ENCODE measurements around the gene RAI1.

DNA sequence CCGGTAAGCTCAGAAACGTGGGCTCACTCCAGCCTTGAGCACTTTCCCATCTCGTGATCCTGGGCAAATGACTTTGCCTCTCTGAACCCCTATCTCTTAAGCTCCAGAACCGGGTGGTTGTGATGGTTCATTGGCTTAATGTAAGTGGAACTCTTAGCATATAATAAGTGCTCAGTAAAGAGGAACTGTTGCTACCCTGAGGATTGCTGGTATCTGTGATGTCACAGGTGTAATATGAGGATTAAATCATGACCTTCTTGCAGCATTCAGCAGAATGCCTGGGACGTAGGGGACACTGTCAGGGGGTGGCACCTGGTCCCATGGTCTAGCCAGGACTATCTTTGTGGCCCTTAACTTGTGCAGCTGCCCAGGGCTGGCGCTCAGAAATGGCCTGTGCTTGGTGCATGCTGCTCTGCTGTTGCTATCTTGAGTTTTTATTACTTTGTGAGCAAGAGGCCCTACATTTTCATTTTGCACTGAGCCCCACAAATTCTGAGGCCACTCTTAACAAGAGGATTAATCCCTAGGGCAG is 86.7 kb downstream of the RAI1 start:
- TF ChIP-seq, protein P1, sequence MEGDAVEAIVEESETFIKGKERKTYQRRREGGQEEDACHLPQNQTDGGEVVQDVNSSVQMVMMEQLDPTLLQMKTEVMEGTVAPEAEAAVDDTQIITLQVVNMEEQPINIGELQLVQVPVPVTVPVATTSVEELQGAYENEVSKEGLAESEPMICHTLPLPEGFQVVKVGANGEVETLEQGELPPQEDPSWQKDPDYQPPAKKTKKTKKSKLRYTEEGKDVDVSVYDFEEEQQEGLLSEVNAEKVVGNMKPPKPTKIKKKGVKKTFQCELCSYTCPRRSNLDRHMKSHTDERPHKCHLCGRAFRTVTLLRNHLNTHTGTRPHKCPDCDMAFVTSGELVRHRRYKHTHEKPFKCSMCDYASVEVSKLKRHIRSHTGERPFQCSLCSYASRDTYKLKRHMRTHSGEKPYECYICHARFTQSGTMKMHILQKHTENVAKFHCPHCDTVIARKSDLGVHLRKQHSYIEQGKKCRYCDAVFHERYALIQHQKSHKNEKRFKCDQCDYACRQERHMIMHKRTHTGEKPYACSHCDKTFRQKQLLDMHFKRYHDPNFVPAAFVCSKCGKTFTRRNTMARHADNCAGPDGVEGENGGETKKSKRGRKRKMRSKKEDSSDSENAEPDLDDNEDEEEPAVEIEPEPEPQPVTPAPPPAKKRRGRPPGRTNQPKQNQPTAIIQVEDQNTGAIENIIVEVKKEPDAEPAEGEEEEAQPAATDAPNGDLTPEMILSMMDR (IDR thresholded peaks at IDR 0.05): no peak
- no peak for TF ChIP-seq POLR2AphosphoS5 (IDR thresholded peaks at IDR 0.05)

Measured in sigmoid colon (tissue), 4 donors.